HFFc6 (cell line): ENCODE measurements around the gene CTNND2. TPM values are rescaled to one million over a fixed set of nuclear protein-coding genes. Genes with fewer than 3 reads are reported as not detected.

Experiments
- DNase-seq: peaks from one replicate; pipeline ENCODE4 v3.0.0-alpha.2; 2018
- H3K27ac Mint-ChIP-seq: 2 replicates; pipeline ENCODE4 v1.8.0; 2020; ENCODE audit warnings: mild to moderate bottlenecking, mixed read lengths
- H3K27me3 Mint-ChIP-seq: 2 replicates; pipeline ENCODE4 v1.8.0; 2021; ENCODE audit warnings: mild to moderate bottlenecking, moderate library complexity, mixed read lengths; ENCODE audit not compliant: insufficient read depth
- H3K36me3 Mint-ChIP-seq: 2 replicates; pipeline ENCODE4 v1.8.0; 2021; ENCODE audit warnings: low read depth, mixed read lengths
- H3K4me1 Mint-ChIP-seq: 2 replicates; pipeline ENCODE4 v1.8.0; 2020; ENCODE audit warnings: low read depth, mixed read lengths
- H3K4me3 Mint-ChIP-seq: 2 replicates; pipeline ENCODE4 v1.8.0; 2020; ENCODE audit warnings: mild to moderate bottlenecking, moderate library complexity, mixed read lengths
- H3K9me3 Mint-ChIP-seq: 2 replicates; pipeline ENCODE4 v1.8.0; 2020; ENCODE audit warnings: mild to moderate bottlenecking, mixed read lengths
- CTCF ChIP-seq: fragments of 200-600 bp; sonication (generic); IDR thresholded peaks from 2 replicates; pipeline ENCODE4 v1.5.0; 2021; ENCODE audit warnings: antibody characterized with exemption, mild to moderate bottlenecking
- total RNA-seq, 6 experiments: library from RNA; stranded (reverse); fragmentation: NEBNext Ultra II Directional; extraction: Animal tissue kit (Norgen Biotek cat#: 25700); gene quantifications; 2 replicates in 1 of 6; 3 replicates in 5 of 6; pipeline ENCODE4 v1.2.3, GENCODE V29; 2021

Gene CTNND2
- total RNA-seq, 6 experiments from 2014 or later = not detected

- peaks cover 2% of the 10 kb centered on the region for H3K27me3 Mint-ChIP-seq
- DNase-seq = no peak
- no peaks in the 10 kb centered on the region for H3K4me1 Mint-ChIP-seq
- no peak overlapping the region for H3K4me3 Mint-ChIP-seq
- no peak overlapping the region for H3K27ac Mint-ChIP-seq
- H3K36me3 Mint-ChIP-seq = no peaks in the 10 kb centered on the region
- no peak for TF ChIP-seq CTCF
- 0 out of 2 replicates have a peak, but pooled peaks cover 3% of the 10 kb centered on the region for H3K9me3 Mint-ChIP-seq
Observed at GRCh38 chr5:11905206-11905605, 960 bp upstream of the CTNND2 start.

GRCh38 chr5:11903614-11904264, 507 bp downstream of the CTNND2 start:
- 0 out of 2 replicates have a peak, but pooled peaks cover 3% of the 10 kb centered on the region for H3K9me3 Mint-ChIP-seq
- H3K4me3 Mint-ChIP-seq = no peak overlapping the region
- no peak for TF ChIP-seq CTCF
- H3K27ac Mint-ChIP-seq = no peak overlapping the region
- DNase-seq = no peak
- H3K36me3 Mint-ChIP-seq = no peaks in the 10 kb centered on the region
- H3K27me3 Mint-ChIP-seq = peaks cover 2% of the 10 kb centered on the region
- no peaks in the 10 kb centered on the region for H3K4me1 Mint-ChIP-seq

GRCh38 chr5:11903121-11903613, 1.1 kb downstream of the CTNND2 start:
- Mint-ChIP-seq H3K4me1 (no peaks in the 10 kb centered on the region), H3K9me3 (0 out of 2 replicates have a peak, but pooled peaks cover 3% of the 10 kb centered on the region), H3K27me3 (peaks cover 2% of the 10 kb centered on the region), H3K27ac (no peak overlapping the region), H3K36me3 (no peaks in the 10 kb centered on the region), H3K4me3 (no peak overlapping the region)
- no peak for TF ChIP-seq CTCF
- no peak for DNase-seq

- TF ChIP-seq CTCF = no peak
- Mint-ChIP-seq H3K36me3 (no peaks in the 10 kb centered on the region), H3K9me3 (0 out of 2 replicates have a peak, but pooled peaks cover 3% of the 10 kb centered on the region), H3K27me3 (peaks cover 2% of the 10 kb centered on the region), H3K4me3 (no peak overlapping the region), H3K27ac (no peak overlapping the region), H3K4me1 (no peaks in the 10 kb centered on the region)
- DNase-seq = no peak
Observed at GRCh38 chr5:11902201-11902619, 2.0 kb downstream of the CTNND2 start.

GRCh38 chr5:11898787-11899186, 5.5 kb downstream of the CTNND2 start:
- TF ChIP-seq CTCF = no peak
- no peaks in the 10 kb centered on the region for H3K36me3 Mint-ChIP-seq
- no peaks in the 10 kb centered on the region for H3K27me3 Mint-ChIP-seq
- no peak overlapping the region for H3K4me3 Mint-ChIP-seq
- H3K4me1 Mint-ChIP-seq = no peaks in the 10 kb centered on the region
- H3K9me3 Mint-ChIP-seq = peaks cover 7% of the 10 kb centered on the region; the same call in 1 of the 2 replicates
- DNase-seq = no peak
- H3K27ac Mint-ChIP-seq = no peak overlapping the region
